ENCODE measurements around the gene ABHD11.

GRCh38 chr7:73706126-73707044 is 32.2 kb downstream of the ABHD11 start:
- TF ChIP-seq CTCF (IDR thresholded peaks at IDR 0.05) (no peak), POLR2A (IDR thresholded peaks at IDR 0.05) (no peak)

Measured in body of pancreas (tissue), 4 donors.